MM.1S (cell line): ENCODE data around the gene PTGDR2.

Source experiments
- CTCF ChIP-seq: fragments of 300-600 bp; sonication (generic); IDR thresholded peaks from 2 replicates; pipeline ENCODE4 v1.5.1; 2016; ENCODE audit warnings: antibody characterized with exemption, low read length, mixed read lengths
- EZH2phosphoT487 ChIP-seq: fragments of 300-600 bp; sonication (generic); IDR thresholded peaks from 2 replicates; pipeline ENCODE4 v1.6.1; 2018; ENCODE audit warnings: antibody characterized with exemption, low read length

GRCh38 chr11:60844870-60845221 is 10.9 kb downstream of the PTGDR2 start:
- TF ChIP-seq CTCF (no peak), EZH2phosphoT487 (no peak)
